Neural progenitor cell (in vitro differentiated cells): ENCODE data around the gene FADS6. TPM values are rescaled to one million over a fixed set of nuclear protein-coding genes. Genes with fewer than 3 reads are reported as not detected.

Experiments used
- DNase-seq: peaks from one replicate; pipeline ENCODE4 v3.0.0-alpha.2; 2016; ENCODE audit warnings: low spot score
- H2AFZ ChIP-seq: fragments of 200-600 bp; sonication (generic); replicated peaks from 2 replicates; pipeline ENCODE4 v1.6.1; 2016; ENCODE audit warnings: antibody characterized with exemption
- H3F3A ChIP-seq: fragments of 200-600 bp; sonication (generic); 2 replicates; pipeline ENCODE4 v1.6.1; 2016; ENCODE audit warnings: antibody characterized with exemption, low read depth
- H3K27ac ChIP-seq: fragments of 200-600 bp; sonication (generic); 2 replicates; pipeline ENCODE4 v1.5.1; 2016; ENCODE audit warnings: mild to moderate bottlenecking
- H3K27me3 ChIP-seq: fragments of 200-600 bp; sonication (generic); 2 replicates; pipeline ENCODE4 v1.6.1; 2016; ENCODE audit warnings: mild to moderate bottlenecking, moderate library complexity
- H3K36me3 ChIP-seq: fragments of 200-600 bp; sonication (generic); 2 replicates; pipeline ENCODE4 v1.5.1; 2016
- H3K4me1 ChIP-seq: fragments of 200-600 bp; sonication (generic); 2 replicates; pipeline ENCODE4 v1.6.1; 2016; ENCODE audit warnings: mixed run types
- H3K4me2 ChIP-seq: fragments of 200-600 bp; sonication (generic); 2 replicates; pipeline ENCODE4 v1.6.1; 2016
- H3K4me3 ChIP-seq: fragments of 200-600 bp; sonication (generic); 2 replicates; pipeline ENCODE4 v1.5.1; 2016
- H3K79me2 ChIP-seq: fragments of 200-600 bp; sonication (generic); 2 replicates; pipeline ENCODE4 v1.6.1; 2016; ENCODE audit warnings: low read depth
- H3K9ac ChIP-seq: fragments of 200-600 bp; sonication (generic); 2 replicates; pipeline ENCODE4 v1.6.1; 2016
- H3K9me3 ChIP-seq: fragments of 200-600 bp; sonication (generic); 2 replicates; pipeline ENCODE4 v1.5.1; 2016; ENCODE audit warnings: low read depth
- H4K20me1 ChIP-seq: fragments of 200-600 bp; sonication (generic); 2 replicates; pipeline ENCODE4 v1.6.1; 2016; ENCODE audit warnings: low read depth
- H3K27ac Mint-ChIP-seq: 3 replicates; pipeline ENCODE4 v1.8.0; 2021; ENCODE audit warnings: mixed read lengths
- H3K27me3 Mint-ChIP-seq: 2 replicates; pipeline ENCODE4 v1.8.0; 2022; ENCODE audit warnings: low read depth, mild to moderate bottlenecking, inconsistent platforms, moderate library complexity, mixed read lengths; ENCODE audit not compliant: insufficient read depth
- H3K36me3 Mint-ChIP-seq: 3 replicates; pipeline ENCODE4 v1.8.0; 2021; ENCODE audit warnings: mixed read lengths
- H3K4me1 Mint-ChIP-seq: 3 replicates; pipeline ENCODE4 v1.8.0; 2021; ENCODE audit warnings: mixed read lengths
- H3K4me3 Mint-ChIP-seq: 3 replicates; pipeline ENCODE4 v1.8.0; 2021; ENCODE audit warnings: mild to moderate bottlenecking, moderate library complexity, mixed read lengths
- H3K9me3 Mint-ChIP-seq: 3 replicates; pipeline ENCODE4 v1.8.0; 2020; ENCODE audit warnings: mixed read lengths
- EZH2 ChIP-seq: fragments of 200-600 bp; sonication (generic); IDR thresholded peaks from 2 replicates; pipeline ENCODE4 v1.6.1; 2017; ENCODE audit warnings: antibody characterized with exemption, mild to moderate bottlenecking, moderate library complexity
- EZH2phosphoT487 ChIP-seq: fragments of 200-600 bp; sonication (generic); IDR thresholded peaks from 2 replicates; pipeline ENCODE4 v1.6.1; 2017; ENCODE audit warnings: antibody characterized with exemption
- total RNA-seq: library from RNA; depleted of rRNA; stranded (reverse); fragments of >200 nt; gene quantifications from 2 replicates; pipeline ENCODE4 v1.2.3, GENCODE V29; 2015; ENCODE audit warnings: low replicate concordance
- TF ChIP-seq, protein P1 (sequence below): fragments of 200-600 bp; sonication (generic); IDR thresholded peaks from 2 replicates; pipeline ENCODE4 v1.5.1; 2017; ENCODE audit warnings: antibody characterized with exemption, mild to moderate bottlenecking

The FADS6 gene
- total RNA-seq, 1 donor from 2014 or later, result 0.36 TPM

DNA sequence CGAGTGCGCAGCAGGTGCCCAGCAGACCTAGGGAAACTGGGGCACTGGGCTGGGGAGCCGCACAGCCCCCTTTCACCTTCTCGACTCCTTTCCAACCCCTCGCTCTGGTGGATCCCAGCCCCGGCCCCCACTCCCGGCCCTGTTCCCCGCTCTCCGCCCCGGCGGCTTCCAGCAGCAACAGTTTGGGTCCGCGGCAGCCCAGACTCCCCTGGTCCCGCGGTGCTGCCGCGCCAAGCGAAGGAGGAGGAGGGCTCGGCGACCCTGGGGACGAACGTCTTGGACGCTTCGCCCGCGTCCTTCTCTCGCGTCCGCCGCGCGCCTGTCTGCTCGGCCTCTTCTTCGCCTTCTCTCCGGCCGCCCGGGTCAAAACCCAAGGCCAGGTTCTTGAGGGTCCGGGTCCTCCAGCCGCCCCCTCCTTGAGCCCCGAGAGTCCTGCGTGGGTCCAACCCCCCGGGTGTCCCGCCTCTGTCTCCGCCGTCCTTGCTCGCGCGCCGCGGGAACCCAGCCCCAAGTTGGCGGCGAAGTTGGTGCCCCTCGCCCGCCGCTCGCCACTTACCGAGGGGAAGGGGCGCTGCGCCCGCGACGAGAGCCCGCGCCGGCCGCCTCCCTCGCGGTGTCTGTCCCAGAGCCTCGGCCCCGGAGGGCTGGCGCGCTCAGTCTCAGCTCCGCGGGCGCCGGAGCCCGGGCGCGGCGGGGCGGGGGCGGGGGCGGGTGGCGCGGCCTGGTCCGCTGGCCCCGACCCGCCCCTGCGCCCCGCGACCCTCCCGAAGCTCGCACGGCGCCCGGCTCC is 32.4 kb downstream of the FADS6 start:
- H3K4me1 Mint-ChIP-seq, result peaks cover 10% of the 10 kb centered on the region
- H3F3A ChIP-seq, result peaks cover 10% of the 10 kb centered on the region
- H3K27ac ChIP-seq, result no peak overlapping the region
- H3K4me3 Mint-ChIP-seq, result peak overlapping the region; percentile 59
- peaks cover 39% of the 10 kb centered on the region for H4K20me1 ChIP-seq
- peak overlapping the region; percentile 47 for H3K4me3 ChIP-seq
- H2AFZ ChIP-seq, result no peak overlapping the region
- H3K27ac Mint-ChIP-seq, result no peak overlapping the region
- TF ChIP-seq, protein P1, sequence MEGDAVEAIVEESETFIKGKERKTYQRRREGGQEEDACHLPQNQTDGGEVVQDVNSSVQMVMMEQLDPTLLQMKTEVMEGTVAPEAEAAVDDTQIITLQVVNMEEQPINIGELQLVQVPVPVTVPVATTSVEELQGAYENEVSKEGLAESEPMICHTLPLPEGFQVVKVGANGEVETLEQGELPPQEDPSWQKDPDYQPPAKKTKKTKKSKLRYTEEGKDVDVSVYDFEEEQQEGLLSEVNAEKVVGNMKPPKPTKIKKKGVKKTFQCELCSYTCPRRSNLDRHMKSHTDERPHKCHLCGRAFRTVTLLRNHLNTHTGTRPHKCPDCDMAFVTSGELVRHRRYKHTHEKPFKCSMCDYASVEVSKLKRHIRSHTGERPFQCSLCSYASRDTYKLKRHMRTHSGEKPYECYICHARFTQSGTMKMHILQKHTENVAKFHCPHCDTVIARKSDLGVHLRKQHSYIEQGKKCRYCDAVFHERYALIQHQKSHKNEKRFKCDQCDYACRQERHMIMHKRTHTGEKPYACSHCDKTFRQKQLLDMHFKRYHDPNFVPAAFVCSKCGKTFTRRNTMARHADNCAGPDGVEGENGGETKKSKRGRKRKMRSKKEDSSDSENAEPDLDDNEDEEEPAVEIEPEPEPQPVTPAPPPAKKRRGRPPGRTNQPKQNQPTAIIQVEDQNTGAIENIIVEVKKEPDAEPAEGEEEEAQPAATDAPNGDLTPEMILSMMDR, result no peak
- TF ChIP-seq EZH2phosphoT487 (peak; percentile 28), EZH2 (peak; percentile 93)
- no peak overlapping the region for H3K9ac ChIP-seq
- H3K27me3 Mint-ChIP-seq, result peaks cover 47% of the 10 kb centered on the region
- H3K36me3 Mint-ChIP-seq, result no peaks in the 10 kb centered on the region
- H3K79me2 ChIP-seq, result no peaks in the 10 kb centered on the region
- DNase-seq, result peak; percentile 62
- peaks cover 65% of the 10 kb centered on the region for H3K27me3 ChIP-seq
- H3K9me3 ChIP-seq, result no peaks in the 10 kb centered on the region
- peak overlapping the region; percentile 88 for H3K4me2 ChIP-seq
- peaks cover 10% of the 10 kb centered on the region for H3K4me1 ChIP-seq
- no peaks in the 10 kb centered on the region for H3K9me3 Mint-ChIP-seq
- no peaks in the 10 kb centered on the region for H3K36me3 ChIP-seq

DNA sequence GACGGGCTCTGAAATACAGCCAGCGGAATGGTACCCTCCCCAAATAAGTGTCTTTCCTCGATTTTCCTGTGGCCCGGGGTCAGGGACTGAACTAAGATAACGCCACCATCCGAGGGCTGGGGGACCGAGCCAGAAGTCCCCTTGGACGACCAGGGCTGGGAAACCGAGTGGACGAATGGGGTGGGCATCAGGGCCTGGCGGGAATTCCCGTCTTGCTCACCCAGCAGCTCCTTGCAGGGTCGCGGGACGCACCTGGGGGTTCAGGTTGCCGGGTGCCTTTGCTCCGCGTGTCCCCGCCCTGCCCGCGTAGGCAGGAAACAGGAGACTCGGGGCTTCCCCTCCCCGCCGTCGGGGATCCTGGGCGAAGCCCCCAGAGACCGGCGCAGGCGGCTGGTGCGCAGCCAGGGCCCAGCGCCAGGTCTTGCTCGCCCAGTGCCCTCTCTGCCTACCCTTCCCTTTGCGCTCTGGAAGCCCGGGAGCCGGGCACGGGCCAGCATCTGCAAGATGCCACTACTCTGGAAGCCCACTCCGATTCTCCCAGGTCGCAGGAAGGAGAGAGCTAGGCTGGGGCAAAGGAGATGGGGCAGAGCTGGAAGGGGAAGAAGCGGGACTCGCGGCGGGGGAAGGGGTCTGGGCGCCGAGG is 33.1 kb downstream of the FADS6 start:
- H3K79me2 ChIP-seq, result no peaks in the 10 kb centered on the region
- peaks cover 10% of the 10 kb centered on the region for H3K4me1 ChIP-seq
- no peaks in the 10 kb centered on the region for H3K36me3 Mint-ChIP-seq
- peaks cover 52% of the 10 kb centered on the region for H3K27me3 Mint-ChIP-seq
- no peaks in the 10 kb centered on the region for H3K36me3 ChIP-seq
- no peaks in the 10 kb centered on the region for H3K9me3 Mint-ChIP-seq
- DNase-seq, result peak; percentile 30
- no peak overlapping the region for H3K27ac Mint-ChIP-seq
- H3K4me1 Mint-ChIP-seq, result peaks cover 10% of the 10 kb centered on the region
- peak overlapping the region; percentile 88 for H3K4me2 ChIP-seq
- no peak overlapping the region for H2AFZ ChIP-seq
- peaks cover 39% of the 10 kb centered on the region for H4K20me1 ChIP-seq
- H3K4me3 Mint-ChIP-seq, result peak overlapping the region; percentile 75
- peaks cover 73% of the 10 kb centered on the region for H3K27me3 ChIP-seq
- H3K27ac ChIP-seq, result no peak overlapping the region
- H3K9ac ChIP-seq, result no peak overlapping the region
- peak overlapping the region; percentile 55 for H3K4me3 ChIP-seq
- peaks cover 10% of the 10 kb centered on the region for H3F3A ChIP-seq
- TF ChIP-seq EZH2 (peak; percentile 98), EZH2phosphoT487 (peak; percentile 96)
- TF ChIP-seq, protein P1, result no peak
- no peaks in the 10 kb centered on the region for H3K9me3 ChIP-seq

DNA sequence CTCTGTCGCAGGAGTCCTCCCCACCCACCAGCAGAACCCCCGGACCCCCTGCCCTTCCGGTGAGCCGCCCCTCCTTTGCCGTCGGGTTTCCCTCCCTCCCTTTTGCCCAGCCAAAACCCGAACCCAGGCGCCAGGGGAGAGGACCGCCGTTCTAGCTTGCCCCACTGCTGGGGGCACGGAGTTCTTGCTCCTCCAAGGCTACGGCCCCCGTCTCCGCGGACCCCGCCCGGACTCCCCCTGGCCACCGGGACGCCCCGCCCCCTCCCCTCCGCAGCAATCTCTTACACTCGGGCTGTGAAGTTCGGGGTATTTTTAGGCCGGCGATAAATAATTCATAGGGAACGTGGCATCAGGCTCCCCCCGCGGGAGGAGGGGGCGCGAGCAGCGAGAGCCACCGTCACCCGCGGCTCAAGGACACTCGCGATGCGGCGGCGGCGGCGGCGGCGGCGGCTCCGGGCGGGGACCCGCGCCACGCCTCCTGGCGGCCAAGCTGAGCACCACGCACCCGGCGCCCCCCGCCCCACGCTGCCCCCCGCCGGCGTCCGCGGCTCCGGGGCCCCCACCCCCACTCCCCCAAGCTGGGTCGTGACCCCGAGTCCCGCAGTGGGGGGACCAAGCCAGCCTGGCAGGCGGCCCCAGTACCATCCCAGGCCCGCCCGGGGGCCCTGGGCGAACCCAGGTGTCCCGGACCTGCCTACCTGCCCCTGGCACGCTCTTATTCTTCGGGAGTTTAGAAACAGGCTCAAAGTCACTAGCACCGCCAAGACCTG is 33.8 kb downstream of the FADS6 start, which contains the start of gene GRIN2C:
TSS of gene GRIN2C (minus strand) at position 427 of the 770 bp plus-strand sequence. CDS start 4,793 bp downstream, outside the sequence.
- Histone ChIP-seq H3K4me2 (peak within 1 kb of the TSS; percentile 88), H3K9me3 (no peaks in the 10 kb centered on the region), H3K27ac (no peak within 1 kb of the TSS), H3K27me3 (peaks cover 80% of the 10 kb centered on the region), H3K4me3 (peak within 1 kb of the TSS; percentile 55), H3K4me1 (peaks cover 10% of the 10 kb centered on the region), H3F3A (peaks cover 10% of the 10 kb centered on the region), H3K36me3 (no peaks in the 10 kb centered on the region), H3K79me2 (no peaks in the 10 kb centered on the region), H4K20me1 (peaks cover 39% of the 10 kb centered on the region), H3K9ac (no peak within 1 kb of the TSS), H2AFZ (no peak within 1 kb of the TSS)
- Mint-ChIP-seq H3K9me3 (no peaks in the 10 kb centered on the region), H3K36me3 (no peaks in the 10 kb centered on the region), H3K27me3 (peaks cover 49% of the 10 kb centered on the region), H3K4me1 (peaks cover 4% of the 10 kb centered on the region), H3K4me3 (peak within 1 kb of the TSS; percentile 78), H3K27ac (no peak within 1 kb of the TSS)
- TF ChIP-seq, protein P1, result peak; percentile 59
- TF ChIP-seq EZH2 (peak; percentile 43), EZH2phosphoT487 (peak; percentile 38)
- peak; percentile 52 for DNase-seq
